HepG2 (cell line): ENCODE data around the gene BBLN. TPM values are rescaled to one million over a fixed set of nuclear protein-coding genes. Genes with fewer than 3 reads are reported as not detected.

Experiments
- AKAP8 ChIP-seq: sonication (generic); formaldehyde crosslinking; IDR thresholded peaks from 2 replicates; pipeline ENCODE4 v1.5.1; 2020; ENCODE audit warnings: mild to moderate bottlenecking, missing genetic modification reagents
- BRCA1 ChIP-seq: sonication (generic); formaldehyde crosslinking; IDR thresholded peaks from 2 replicates; pipeline ENCODE4 v1.4.0; 2020; ENCODE audit warnings: missing genetic modification reagents
- CENPT ChIP-seq: sonication (generic); formaldehyde crosslinking; IDR thresholded peaks from 2 replicates; pipeline ENCODE4 v1.8.0; 2022; ENCODE audit warnings: low read depth, mild to moderate bottlenecking, moderate library complexity, missing genetic modification reagents
- HDAC1 ChIP-seq: sonication (generic); formaldehyde crosslinking; IDR thresholded peaks from 2 replicates; pipeline ENCODE4 v1.5.1; 2020; ENCODE audit warnings: mild to moderate bottlenecking, missing genetic modification reagents
- JDP2 ChIP-seq: sonication (generic); formaldehyde crosslinking; IDR thresholded peaks from 2 replicates; pipeline ENCODE4 v1.8.1; 2022; ENCODE audit warnings: missing genetic modification reagents, borderline replicate concordance
- PCBP2 ChIP-seq: fragments of 200-400 bp; formaldehyde crosslinking; optimal IDR thresholded peaks from 2 replicates; pipeline ENCODE3; 2018; ENCODE audit warnings: low read length, low read depth; ENCODE audit not compliant: poor library complexity, severe bottlenecking
- RBM22 ChIP-seq: fragments of 200-400 bp; formaldehyde crosslinking; optimal IDR thresholded peaks from 2 replicates; pipeline ENCODE3; 2017; ENCODE audit warnings: mild to moderate bottlenecking, low read length, moderate library complexity
- SKIL ChIP-seq: sonication (generic); formaldehyde crosslinking; IDR thresholded peaks from 2 replicates; pipeline ENCODE4 v1.8.0; 2022; ENCODE audit warnings: missing genetic modification reagents, mild to moderate bottlenecking, moderate library complexity, borderline replicate concordance
- TAF1 ChIP-seq: sonication (generic); formaldehyde crosslinking; IDR thresholded peaks from 2 replicates; pipeline ENCODE4 v1.4.0; 2020; ENCODE audit warnings: missing genetic modification reagents
- TBL1XR1 ChIP-seq: fragments of 150-350 bp; IDR thresholded peaks from 2 replicates; pipeline ENCODE4 v1.6.1; 2014; ENCODE audit warnings: borderline replicate concordance, low read length; ENCODE audit not compliant: partially characterized antibody
- ZBTB4 ChIP-seq: sonication (generic); formaldehyde crosslinking; IDR thresholded peaks from 2 replicates; pipeline ENCODE4 v1.4.0; 2020; ENCODE audit warnings: missing genetic modification reagents, mild to moderate bottlenecking, borderline replicate concordance
- ZMYM3 ChIP-seq: sonication (generic); formaldehyde crosslinking; IDR thresholded peaks from 2 replicates; pipeline ENCODE4 v1.5.1; 2020; ENCODE audit warnings: mild to moderate bottlenecking, missing genetic modification reagents
- ZNF160 ChIP-seq: sonication (generic); formaldehyde crosslinking; IDR thresholded peaks from 2 replicates; pipeline ENCODE4 v1.8.0; 2022; ENCODE audit warnings: mild to moderate bottlenecking, inconsistent platforms, missing genetic modification reagents
- ZNF274 ChIP-seq: sonication (generic); formaldehyde crosslinking; IDR thresholded peaks from 2 replicates; pipeline ENCODE4 v1.5.1; 2020; ENCODE audit warnings: mild to moderate bottlenecking, missing genetic modification reagents
- ZNF335 ChIP-seq: sonication (generic); formaldehyde crosslinking; IDR thresholded peaks from 2 replicates; pipeline ENCODE4 v1.4.0; 2020; ENCODE audit warnings: missing genetic modification reagents
- ZNF678 ChIP-seq: sonication (generic); formaldehyde crosslinking; IDR thresholded peaks from 2 replicates; pipeline ENCODE4 v1.4.0; 2020; ENCODE audit warnings: mild to moderate bottlenecking, missing genetic modification reagents
- ZNF75D ChIP-seq: sonication (generic); formaldehyde crosslinking; IDR thresholded peaks from 2 replicates; pipeline ENCODE4 v1.8.1; 2023; ENCODE audit warnings: missing genetic modification reagents, mild to moderate bottlenecking, borderline replicate concordance
- ZNF770 ChIP-seq: sonication (generic); formaldehyde crosslinking; IDR thresholded peaks from 2 replicates; pipeline ENCODE4 v1.5.0; 2020; ENCODE audit warnings: mild to moderate bottlenecking, missing genetic modification reagents
- ZNF776 ChIP-seq: sonication (generic); formaldehyde crosslinking; IDR thresholded peaks from 2 replicates; pipeline ENCODE4 v1.4.0; 2020; ENCODE audit warnings: mild to moderate bottlenecking, missing genetic modification reagents
- polyA plus RNA-seq, 8 experiments: library from polyadenylated mRNA; depleted of rRNA in 3 of 8; stranded (reverse) in 7 of 8; unstranded in 1 of 8; fragments of >200 nt; fragmentation: Illumina TruSeq in 4 of 8; extraction: Trizol in 4 of 8; gene quantifications; 2 replicates each; pipeline versions ENCODE4 v1.2.1 to v1.2.3, GENCODE V29; 2011 to 2016; ENCODE audit warnings: low read depth in 4 of 8, missing spikeins in 1 of 8, mixed read lengths in 1 of 8; ENCODE audit not compliant: insufficient read depth in 1 of 8
- total RNA-seq, 5 experiments: library from RNA; depleted of rRNA; stranded (reverse); fragments of >200 nt; fragmentation: Illumina TruSeq; extraction: Trizol; gene quantifications; 2 replicates each; pipeline ENCODE4 v1.2.3, GENCODE V29; 2016; ENCODE audit warnings: low read depth in 1 of 5
- TF ChIP-seq, protein P1 (sequence below): sonication (generic); formaldehyde crosslinking; IDR thresholded peaks from 2 replicates; pipeline ENCODE4 v1.5.0; 2020; ENCODE audit warnings: mild to moderate bottlenecking, missing genetic modification reagents, moderate library complexity

The BBLN gene
- total and polyA plus RNA-seq, 2 of the 13 experiments (the other 11 are each of a cell fraction or from before 2014, with no cell fraction given): 27.6 to 33.1 TPM

GRCh38 chr9:128113526-128114325 is 46.3 kb upstream of the BBLN start (continued):
- no peak for TF ChIP-seq RBM22
- TF ChIP-seq PCBP2: no peak
- TF ChIP-seq CENPT (CRISPR knock-in tag): no peak
- no peak for TF ChIP-seq ZNF335 (CRISPR knock-in tag)
- TF ChIP-seq TAF1 (CRISPR knock-in tag): no peak
- no peak for TF ChIP-seq ZNF770 (CRISPR knock-in tag)
- no peak for TF ChIP-seq SKIL (CRISPR knock-in tag)
- no peak for TF ChIP-seq ZBTB4
- TF ChIP-seq, protein P1, sequence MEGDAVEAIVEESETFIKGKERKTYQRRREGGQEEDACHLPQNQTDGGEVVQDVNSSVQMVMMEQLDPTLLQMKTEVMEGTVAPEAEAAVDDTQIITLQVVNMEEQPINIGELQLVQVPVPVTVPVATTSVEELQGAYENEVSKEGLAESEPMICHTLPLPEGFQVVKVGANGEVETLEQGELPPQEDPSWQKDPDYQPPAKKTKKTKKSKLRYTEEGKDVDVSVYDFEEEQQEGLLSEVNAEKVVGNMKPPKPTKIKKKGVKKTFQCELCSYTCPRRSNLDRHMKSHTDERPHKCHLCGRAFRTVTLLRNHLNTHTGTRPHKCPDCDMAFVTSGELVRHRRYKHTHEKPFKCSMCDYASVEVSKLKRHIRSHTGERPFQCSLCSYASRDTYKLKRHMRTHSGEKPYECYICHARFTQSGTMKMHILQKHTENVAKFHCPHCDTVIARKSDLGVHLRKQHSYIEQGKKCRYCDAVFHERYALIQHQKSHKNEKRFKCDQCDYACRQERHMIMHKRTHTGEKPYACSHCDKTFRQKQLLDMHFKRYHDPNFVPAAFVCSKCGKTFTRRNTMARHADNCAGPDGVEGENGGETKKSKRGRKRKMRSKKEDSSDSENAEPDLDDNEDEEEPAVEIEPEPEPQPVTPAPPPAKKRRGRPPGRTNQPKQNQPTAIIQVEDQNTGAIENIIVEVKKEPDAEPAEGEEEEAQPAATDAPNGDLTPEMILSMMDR: 0 out of 2 replicates have a peak, but pooled peaks have one; percentile 3
- no peak for TF ChIP-seq JDP2 (CRISPR knock-in tag)
- TF ChIP-seq ZNF75D (CRISPR knock-in tag): no peak
- no peak for TF ChIP-seq ZNF160 (CRISPR knock-in tag)
- TF ChIP-seq HDAC1 (CRISPR knock-in tag): peak; percentile 32; the same call in 1 of the 2 replicates
- TF ChIP-seq BRCA1 (CRISPR knock-in tag): no peak
- no peak for TF ChIP-seq ZNF678 (CRISPR knock-in tag)
- peak; percentile 23; the same call in 1 of the 2 replicates for TF ChIP-seq ZMYM3
- no peak for TF ChIP-seq TBL1XR1
- no peak for TF ChIP-seq ZNF274 (CRISPR knock-in tag)
- no peak for TF ChIP-seq ZNF776
- no peak for TF ChIP-seq AKAP8 (CRISPR knock-in tag)
